NCI-H2171 (cell line): ENCODE results near the gene PROCR.
"Not testable (repeated sequence)": the region's sequence is repeated elsewhere in the genome, so short reads cannot be mapped to it uniquely, and the experiment has no call there.

ENCODE experiments used
- DNase-seq: peaks from one replicate; lab custom pipeline; 2025; lab: John Stamatoyannopoulos, UW

Gene PROCR

DNA sequence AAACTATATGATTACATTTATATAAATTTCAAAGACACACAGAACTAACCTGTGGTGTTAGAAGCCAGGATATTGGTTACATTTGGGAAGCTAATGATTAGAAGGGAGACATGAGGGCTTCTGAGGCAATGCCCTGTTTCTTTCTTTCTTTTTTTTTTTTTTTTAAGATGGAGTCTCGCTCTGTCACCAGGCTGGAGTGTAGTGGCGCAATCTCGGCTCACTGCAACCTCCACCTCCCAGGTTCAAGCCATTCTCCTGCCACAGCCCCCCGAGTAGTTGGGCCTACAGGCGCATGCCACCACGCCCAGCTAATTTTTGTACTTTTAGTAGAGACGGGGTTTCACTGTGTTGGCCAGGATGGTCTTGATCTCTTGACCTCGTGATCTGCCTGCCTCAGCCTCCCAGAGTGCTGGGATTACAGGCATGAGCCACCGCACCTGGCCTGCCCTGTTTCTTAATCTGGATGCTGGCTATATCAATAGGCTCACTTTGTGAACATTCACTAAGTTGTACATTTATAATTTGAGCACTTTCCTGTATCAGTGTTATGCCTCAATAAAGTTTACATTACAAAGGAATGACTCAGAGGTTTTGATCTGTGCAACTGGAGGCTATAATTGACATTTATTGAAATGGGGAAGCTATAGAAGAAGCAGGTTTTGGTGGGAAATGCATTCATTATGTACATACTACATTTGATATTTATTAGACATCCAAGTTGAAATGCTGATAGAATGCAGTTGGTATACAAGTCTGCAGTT is 21.3 kb downstream of the PROCR start:
- DNase-seq: not testable (repeated sequence)

DNA sequence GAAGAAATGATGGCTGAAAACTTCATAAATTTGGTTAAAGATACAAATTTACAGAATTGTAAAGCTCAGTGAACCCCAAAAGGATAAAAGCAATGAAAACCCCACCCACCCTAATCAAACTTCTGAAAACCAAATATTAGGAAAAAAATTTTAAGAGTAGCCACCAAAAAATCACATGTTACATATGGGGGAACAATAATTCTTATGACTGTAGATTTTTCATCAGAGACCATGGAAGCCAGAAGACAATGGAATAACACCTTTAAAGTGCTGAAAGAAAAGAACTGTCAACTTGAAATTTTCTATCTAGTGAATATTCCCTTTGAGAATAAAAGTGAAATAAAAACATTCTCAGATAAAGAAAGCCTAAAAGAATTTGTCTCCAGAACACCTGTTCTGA is 24.4 kb downstream of the PROCR start:
- no peak for DNase-seq

DNA sequence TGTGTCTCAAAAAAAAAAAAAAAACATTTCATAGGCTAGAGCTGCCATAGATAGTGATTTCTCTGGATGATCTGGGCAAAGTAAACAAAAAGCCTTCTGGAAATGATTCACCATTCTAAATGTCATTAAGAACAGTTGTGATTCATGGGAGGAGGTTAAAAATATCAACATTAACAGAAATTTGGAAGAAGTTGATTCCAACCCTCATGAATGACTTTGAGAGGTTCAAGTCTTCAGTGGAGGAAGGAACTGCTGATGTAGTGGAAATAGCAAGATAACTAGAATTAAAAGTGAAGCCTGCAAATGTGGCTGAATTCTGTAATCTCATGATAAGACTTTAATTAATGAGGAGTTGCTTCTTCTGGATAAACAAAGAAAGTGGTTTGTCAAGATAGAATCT is 27.9 kb downstream of the PROCR start:
- DNase-seq: no peak

DNA sequence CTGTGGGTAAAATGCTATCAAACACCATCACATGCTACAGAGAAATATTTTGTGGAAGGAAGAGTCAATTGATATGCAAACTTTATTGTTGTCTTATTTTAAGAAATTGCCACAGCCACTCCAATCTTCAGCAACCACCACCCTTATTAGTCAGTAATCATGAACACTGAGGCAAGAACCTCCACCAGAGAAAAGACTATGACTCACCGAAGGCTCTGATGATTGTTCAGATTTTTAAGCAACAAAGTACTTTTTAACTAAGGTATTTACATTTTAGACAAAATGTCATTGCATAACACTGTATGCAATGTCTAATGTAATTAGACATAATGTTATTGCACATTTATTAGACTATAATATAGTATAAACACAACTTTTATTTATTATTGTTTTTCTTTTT is 28.4 kb downstream of the PROCR start:
- DNase-seq: no peak

DNA sequence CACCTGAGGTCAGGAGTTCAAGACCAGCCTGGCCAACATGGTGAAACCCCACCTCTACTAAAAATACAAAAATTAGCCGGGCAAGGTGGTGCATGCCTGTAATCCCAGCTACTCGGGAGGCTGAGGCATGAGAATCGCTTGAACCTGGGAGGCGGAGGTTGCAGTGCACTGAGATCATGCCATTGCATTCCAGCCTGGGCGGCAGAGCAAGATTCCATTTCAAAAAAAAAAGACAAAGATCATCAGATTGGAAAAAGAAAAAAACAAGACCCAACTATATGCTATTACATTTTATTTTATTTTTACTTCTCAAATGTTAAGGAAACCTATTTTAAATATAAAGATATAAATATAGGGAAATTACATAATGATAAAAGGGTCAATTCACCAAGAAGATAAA is 29.6 kb downstream of the PROCR start:
- DNase-seq: not testable (repeated sequence)

DNA sequence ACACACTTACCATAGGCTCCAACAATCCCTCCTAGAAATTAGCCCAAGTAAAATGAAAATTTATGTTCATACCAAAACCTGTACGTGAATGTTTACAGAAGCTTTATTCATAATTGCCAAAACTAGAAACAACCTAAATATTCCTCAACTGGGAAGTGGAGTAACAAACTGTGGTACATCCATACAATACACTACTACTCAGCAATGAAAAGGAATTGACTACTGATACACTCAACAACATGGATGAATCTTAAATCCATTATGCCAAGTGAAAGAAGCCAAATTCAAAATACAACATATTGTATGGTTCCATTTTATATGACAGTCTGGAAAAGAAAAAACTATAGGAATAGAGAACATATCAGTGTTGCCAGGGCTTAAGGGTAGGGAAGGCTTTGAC is 34.9 kb downstream of the PROCR start:
- no peak for DNase-seq

DNA sequence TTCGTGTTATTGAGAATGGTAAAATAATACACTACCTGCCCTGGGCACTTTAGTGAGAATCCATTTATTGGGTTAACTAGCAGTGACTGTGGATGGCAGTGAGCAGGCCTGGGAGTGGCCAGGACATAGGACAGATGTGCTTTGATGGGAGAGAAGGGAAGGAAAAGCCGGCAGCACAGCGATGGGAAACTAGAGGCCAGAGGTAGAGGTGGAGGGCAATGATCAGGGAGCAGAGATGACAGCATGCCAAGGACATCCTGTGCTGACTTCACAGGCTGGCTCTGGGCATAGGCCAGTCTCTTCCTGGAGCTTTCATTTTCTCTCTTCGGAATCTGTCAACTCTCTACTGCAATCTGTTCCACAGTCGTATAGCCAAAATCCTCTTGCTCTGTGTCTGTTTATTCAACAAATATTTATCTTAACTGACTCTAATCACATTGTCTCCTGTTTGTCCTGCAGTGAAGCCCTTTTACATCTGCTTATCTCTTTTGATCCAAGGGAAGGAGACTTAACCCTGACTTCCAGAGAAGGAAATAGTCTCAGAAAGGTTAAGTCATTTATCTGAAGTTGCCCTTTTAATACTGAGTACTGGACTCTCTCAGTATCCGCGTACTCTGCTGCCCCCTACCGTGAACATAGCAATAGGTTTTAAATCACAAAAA is 36.2 kb downstream of the PROCR start:
- DNase-seq: peak; percentile 72

DNA sequence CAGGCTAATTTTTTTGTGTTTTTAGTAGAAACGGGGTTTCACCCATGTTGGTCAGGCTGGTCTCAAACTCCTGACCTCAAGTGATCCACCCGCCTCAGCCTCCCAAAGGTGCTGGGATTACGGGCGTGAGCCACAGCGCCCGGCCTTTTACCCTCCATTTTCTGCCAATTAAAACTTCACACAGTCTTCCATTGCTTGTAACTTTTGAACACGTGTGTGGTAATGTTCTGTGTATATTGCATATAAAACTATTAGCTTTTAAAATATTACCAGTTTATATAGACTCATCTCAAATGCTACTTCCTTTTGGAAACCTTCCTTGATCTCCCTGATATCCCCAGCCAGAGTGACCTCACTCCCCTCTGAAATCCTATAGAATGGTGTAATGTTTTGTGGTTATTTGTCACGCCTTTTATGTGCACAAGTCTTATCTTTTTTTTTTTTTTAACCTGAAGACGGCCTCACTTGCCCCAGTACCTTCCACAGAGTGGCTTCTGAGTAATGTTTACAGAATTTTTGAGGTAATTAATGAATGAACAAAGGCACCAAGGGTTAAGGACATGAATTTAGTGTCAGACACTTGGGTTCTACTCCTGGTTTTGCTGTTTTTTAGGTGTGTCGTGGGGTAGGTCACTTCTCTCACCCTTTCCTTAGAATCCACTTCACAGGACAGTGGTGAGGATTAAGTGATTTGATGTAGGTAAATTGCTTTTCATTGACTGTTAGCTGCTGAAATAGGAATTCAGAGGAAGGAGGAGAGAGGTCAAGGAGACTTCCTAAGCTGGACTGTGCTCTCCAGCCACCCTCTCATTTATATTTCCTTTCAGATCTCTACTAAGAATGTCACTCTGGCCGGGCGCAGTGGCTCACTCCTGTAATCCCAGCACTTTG is 43.4 kb downstream of the PROCR start:
- DNase-seq: no peak

DNA sequence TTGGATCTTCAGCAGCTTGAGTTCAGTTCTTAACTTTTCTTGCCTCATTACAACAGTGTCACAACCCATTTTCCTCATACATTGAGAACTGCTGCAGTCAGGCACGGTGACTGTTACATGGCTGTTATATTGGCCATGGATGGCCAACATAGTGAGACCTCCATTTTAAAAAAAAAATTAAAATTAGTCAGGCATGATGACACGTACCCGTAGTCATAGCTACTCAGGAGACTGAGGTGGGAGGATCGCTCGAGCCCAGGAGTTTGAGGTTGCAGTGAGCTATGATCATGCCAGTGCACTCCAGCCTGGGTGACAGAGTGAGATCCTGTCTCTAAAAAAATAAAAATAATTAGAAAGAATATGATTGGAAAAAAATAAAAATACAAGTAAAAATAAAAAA is 44.7 kb downstream of the PROCR start:
- DNase-seq: no peak

DNA sequence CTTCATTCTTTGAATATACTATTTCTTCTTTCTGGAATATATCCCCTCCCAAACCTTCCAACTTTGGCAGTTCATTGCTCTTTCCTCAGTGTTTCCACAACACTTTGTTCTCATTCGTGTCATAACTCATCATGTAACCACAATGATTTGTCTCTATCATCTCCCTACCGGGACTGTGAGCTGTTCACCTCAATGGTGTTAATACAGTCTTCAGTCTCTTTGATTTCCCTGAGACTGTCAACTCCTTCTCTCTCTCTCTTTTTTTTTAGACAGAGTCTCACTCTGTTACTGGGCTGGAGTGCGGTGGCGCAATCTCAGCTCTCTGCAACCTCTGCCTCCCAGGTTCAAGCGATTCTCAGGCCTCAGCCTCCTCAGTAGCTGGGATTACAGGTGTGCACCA is 52.1 kb downstream of the PROCR start:
- DNase-seq: no peak

DNA sequence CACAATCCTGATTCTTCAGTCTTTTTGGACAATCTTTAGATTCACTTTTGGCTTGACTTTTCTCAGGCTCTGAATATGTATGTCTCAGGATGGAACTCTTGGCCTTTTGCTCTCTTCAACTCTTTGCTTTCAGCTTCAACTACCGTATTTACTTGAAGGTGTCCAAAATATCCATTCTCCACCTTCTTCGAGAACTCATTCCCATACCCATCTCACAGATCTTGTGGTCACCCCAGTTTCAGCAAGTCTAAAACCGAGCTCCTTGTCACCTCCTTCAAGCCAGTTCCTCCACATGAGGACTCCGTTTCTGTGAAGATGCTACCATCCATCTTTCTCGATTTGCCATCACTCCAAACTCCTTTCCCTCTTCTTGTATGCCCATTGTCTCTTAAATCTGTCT is 52.7 kb downstream of the PROCR start:
- DNase-seq: no peak

DNA sequence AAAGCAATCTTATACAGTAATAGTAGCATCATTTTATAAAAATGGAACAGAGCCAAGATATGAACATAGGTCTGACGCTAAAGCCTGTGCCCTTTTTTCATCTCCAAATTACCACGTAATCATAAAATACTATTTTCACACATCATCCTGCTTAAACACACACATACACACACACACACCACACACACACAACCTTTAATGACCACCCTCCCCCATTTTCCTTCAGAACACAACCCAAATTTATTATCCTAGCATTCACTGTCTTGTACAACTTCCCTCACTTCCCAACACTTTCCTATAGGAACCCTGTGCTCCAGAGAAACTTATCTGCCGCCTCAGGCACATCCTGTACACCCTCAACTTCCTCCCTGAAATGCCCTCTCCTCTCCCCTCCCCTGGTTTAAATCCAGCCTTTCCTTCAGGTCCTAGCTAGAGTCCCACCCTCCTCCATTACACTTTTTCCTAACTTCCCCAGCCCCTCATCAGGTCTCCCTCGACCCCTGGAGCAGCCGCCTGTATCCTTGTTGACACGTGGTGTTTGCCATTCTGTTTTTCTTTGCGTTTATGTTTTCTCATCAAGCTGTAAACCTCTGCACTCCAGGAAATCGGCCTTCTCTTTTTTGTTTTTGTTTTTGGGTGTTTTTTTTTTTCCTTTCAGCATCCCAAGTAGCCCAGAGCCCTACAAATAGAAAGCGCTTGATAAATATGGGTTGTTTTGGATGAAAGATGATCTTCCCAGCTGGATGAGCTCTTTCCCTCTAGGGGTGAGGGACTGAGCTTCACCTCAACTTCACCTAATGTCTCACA is 53.6 kb downstream of the PROCR start:
- no peak for DNase-seq

DNA sequence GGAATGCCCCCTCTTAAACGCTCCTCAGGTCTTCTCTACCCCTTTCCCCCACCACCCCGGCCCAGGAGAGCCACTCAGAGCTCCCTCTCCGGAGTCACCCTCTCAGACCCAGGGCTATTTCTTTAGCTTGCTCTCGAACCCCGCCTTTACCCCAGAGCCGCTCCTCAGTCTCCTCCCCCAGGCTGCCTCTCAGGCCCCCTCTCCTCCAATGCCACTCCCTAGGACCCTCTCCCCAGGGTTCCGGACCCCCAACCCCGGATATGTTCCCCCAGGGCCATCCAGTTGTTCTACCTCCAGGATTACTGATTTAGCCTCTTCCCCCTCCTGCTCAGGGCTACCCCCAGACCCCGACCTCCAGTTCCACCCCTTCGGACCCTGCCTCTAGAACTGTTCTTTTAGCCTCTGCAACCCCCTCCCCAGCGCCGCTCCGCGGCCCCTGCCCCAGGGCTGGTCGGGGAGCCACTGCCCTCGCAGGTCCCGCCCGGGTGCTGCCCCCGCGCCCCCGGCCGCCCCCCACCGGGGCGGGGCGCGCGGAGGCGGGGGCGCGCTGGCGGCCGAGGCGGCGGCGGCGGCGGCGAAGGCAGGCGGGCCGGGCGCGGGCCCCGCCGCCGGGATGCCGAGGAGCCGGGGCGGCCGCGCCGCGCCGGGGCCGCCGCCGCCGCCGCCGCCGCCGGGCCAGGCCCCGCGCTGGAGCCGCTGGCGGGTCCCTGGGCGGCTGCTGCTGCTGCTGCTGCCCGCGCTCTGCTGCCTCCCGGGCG is 54.4 kb downstream of the PROCR start, which contains the start of gene MMP24:
Gene MMP24, plus strand, starts transcription at position 565 of the 758 bp plus-strand sequence. Its CDS starts 49 bp downstream, at position 614.
- no peak for DNase-seq
